Measurements from ENCODE around the gene NTHL1.

The NTHL1 gene

GRCh38 chr16:1990351-1991134 is 57.1 kb downstream of the NTHL1 start:
- TF ChIP-seq EZH2phosphoT487 (IDR thresholded peaks at IDR 0.05; ENCODE audit: borderline replicate concordance, low read length) (peak; percentile 56; the same call in 1 of the 2 replicates), CTCF (IDR thresholded peaks at IDR 0.05; ENCODE audit: low read depth, low read length, poor library complexity, severe bottlenecking) (no peak)
- H3K36me3 ChIP-seq (ENCODE audit: control insufficient read depth, low read length), result peaks cover 27% of the 10 kb centered on the region
- H3K9me3 ChIP-seq (ENCODE audit: control insufficient read depth, insufficient read depth, low read length), result peaks cover 5% of the 10 kb centered on the region; the same call in 1 of the 2 replicates
- H3K4me3 ChIP-seq (ENCODE audit: low read length), result peak overlapping the region; percentile 93
- H3K4me1 ChIP-seq (ENCODE audit: control insufficient read depth, low read length), result peaks cover 45% of the 10 kb centered on the region
- no peaks in the 10 kb centered on the region for H4K20me1 ChIP-seq (ENCODE audit: control insufficient read depth, insufficient read depth, low read depth, low read length)
- no peaks in the 10 kb centered on the region for H3K9me2 ChIP-seq (replicated peaks; ENCODE audit: control insufficient read depth, low read length)
- H3K27me3 ChIP-seq (ENCODE audit: control insufficient read depth, low read length), result peaks cover 19% of the 10 kb centered on the region
- H3K4me2 ChIP-seq (ENCODE audit: low read length), result peak overlapping the region; percentile 100
- peak overlapping the region; percentile 77 for H3K27ac ChIP-seq (ENCODE audit: low read depth, low read length)
- peaks cover 4% of the 10 kb centered on the region for H3K79me2 ChIP-seq (ENCODE audit: control insufficient read depth, low read length)
- H3F3A ChIP-seq (ENCODE audit: control insufficient read depth, insufficient read depth), result peaks cover 33% of the 10 kb centered on the region

- H3K4me2 ChIP-seq (ENCODE audit: low read length), result peak overlapping the region; percentile 100
Observed at GRCh38 chr16:1990101-1990350, 57.6 kb downstream of the NTHL1 start.

More at GRCh38 chr16:1990101-1990350, 57.6 kb downstream of the NTHL1 start:
- H3K36me3 ChIP-seq (ENCODE audit: control insufficient read depth, low read length), result peaks cover 27% of the 10 kb centered on the region
- H3K9me2 ChIP-seq (replicated peaks; ENCODE audit: control insufficient read depth, low read length), result no peaks in the 10 kb centered on the region
- peak overlapping the region; percentile 93 for H3K4me3 ChIP-seq (ENCODE audit: low read length)
- H3K9me3 ChIP-seq (ENCODE audit: control insufficient read depth, insufficient read depth, low read length), result peaks cover 5% of the 10 kb centered on the region; the same call in 1 of the 2 replicates
- no peak overlapping the region for H3K27ac ChIP-seq (ENCODE audit: low read depth, low read length)
- H3K4me1 ChIP-seq (ENCODE audit: control insufficient read depth, low read length), result peaks cover 50% of the 10 kb centered on the region
- TF ChIP-seq EZH2phosphoT487 (IDR thresholded peaks at IDR 0.05; ENCODE audit: borderline replicate concordance, low read length), result no peak
- no peak for TF ChIP-seq CTCF (IDR thresholded peaks at IDR 0.05; ENCODE audit: low read depth, low read length, poor library complexity, severe bottlenecking)
- H3F3A ChIP-seq (ENCODE audit: control insufficient read depth, insufficient read depth), result peaks cover 28% of the 10 kb centered on the region
- peaks cover 9% of the 10 kb centered on the region for H3K79me2 ChIP-seq (ENCODE audit: control insufficient read depth, low read length)
- H4K20me1 ChIP-seq (ENCODE audit: control insufficient read depth, insufficient read depth, low read depth, low read length), result no peaks in the 10 kb centered on the region
- peaks cover 19% of the 10 kb centered on the region for H3K27me3 ChIP-seq (ENCODE audit: control insufficient read depth, low read length)

Measured in DOHH2 (cell line).